ENCODE measurements around the gene FST. TPM values are rescaled to one million over a fixed set of nuclear protein-coding genes. Genes with fewer than 3 reads are reported as not detected.

Gene FST, protein sequence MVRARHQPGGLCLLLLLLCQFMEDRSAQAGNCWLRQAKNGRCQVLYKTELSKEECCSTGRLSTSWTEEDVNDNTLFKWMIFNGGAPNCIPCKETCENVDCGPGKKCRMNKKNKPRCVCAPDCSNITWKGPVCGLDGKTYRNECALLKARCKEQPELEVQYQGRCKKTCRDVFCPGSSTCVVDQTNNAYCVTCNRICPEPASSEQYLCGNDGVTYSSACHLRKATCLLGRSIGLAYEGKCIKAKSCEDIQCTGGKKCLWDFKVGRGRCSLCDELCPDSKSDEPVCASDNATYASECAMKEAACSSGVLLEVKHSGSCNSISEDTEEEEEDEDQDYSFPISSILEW
- total RNA-seq: 10 to 100 TPM; 63.5 to 91.6 TPM
- 362 TPM for polyA plus RNA-seq (2013, experiment 1 of 2)
- 386 TPM for polyA plus RNA-seq (2013, experiment 2 of 2)
- long read RNA-seq, experiment 1, transcript FST-201 (6 exons, 2,519 nt): major isoform, 13 of 33 reads
- long read RNA-seq, experiment 1, partial matches to known transcripts: 10 of 33 reads
- long read RNA-seq, experiment 1, other reads (novel, unspliced or antisense): 6 of 33 reads
- long read RNA-seq, experiment 2, transcript FST-202 (6 exons, 2,538 nt): minor isoform, 8 of 153 reads
- long read RNA-seq, experiment 2, transcript FST-201 (6 exons, 2,519 nt): major isoform, 80 of 153 reads
- long read RNA-seq, experiment 2, partial matches to known transcripts: 18 of 153 reads
- long read RNA-seq, experiment 2, other reads (novel, unspliced or antisense): 47 of 153 reads
- long read RNA-seq, experiment 3, transcript FST-202 (6 exons, 2,538 nt): minor isoform, 7 of 38 reads
- long read RNA-seq, experiment 3, transcript FST-201 (6 exons, 2,519 nt): major isoform, 13 of 38 reads
- long read RNA-seq, experiment 3, partial matches to known transcripts: 7 of 38 reads
- long read RNA-seq, experiment 3, other reads (novel, unspliced or antisense): 11 of 38 reads
- long read RNA-seq, experiment 4, partial matches to known transcripts: 11 of 15 reads
- long read RNA-seq, experiment 4, other reads (novel, unspliced or antisense): 1 of 15 reads

DNA sequence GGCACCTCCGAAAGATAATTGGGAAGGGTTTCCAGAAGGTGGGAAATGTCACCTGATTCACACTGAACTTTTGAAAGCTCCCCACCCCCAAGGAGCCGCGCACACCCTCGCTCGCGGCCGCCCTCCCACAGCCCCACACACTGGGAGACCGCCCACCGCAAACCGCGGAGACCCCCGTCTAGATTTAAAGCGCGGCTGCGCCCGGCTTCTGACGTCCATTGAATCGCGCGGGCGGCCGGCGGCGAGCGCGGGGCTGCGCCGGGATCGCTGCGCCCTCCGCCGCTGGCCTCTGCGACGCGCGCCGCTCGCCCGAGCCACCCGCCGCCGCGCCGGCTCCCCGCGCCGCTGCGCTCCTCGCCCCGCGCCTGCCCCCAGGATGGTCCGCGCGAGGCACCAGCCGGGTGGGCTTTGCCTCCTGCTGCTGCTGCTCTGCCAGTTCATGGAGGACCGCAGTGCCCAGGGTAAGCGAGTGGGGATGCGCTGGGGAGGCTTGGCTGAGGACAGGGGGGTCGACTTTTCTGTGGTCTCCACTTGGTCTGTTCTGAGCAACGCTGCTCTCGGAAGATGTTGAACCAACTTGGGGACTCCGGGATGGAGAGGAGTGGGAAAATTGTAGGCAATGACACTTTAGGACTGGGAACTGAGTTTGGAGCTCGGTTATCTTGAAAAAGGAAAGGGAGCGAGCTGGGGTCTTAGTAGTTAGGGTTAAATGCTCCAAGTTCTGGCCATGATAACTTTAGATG is at the start of gene FST:
FST (plus strand) TSS at position 214 of the 743 bp plus-strand sequence; CDS start at position 377, 163 bp downstream.
- H3K27ac ChIP-seq (ENCODE audit: low read depth, low read length): peak within 1 kb of the TSS; percentile 97
- no peaks in the 10 kb centered on the region for H3K27me3 ChIP-seq (ENCODE audit: control insufficient read depth, insufficient read depth, low read length, poor library complexity, severe bottlenecking)
- peaks cover 21% of the 10 kb centered on the region for H3K36me3 Mint-ChIP-seq (ENCODE audit: low read depth)
- H3K27me3 Mint-ChIP-seq (ENCODE audit: insufficient read depth): peaks cover 3% of the 10 kb centered on the region
- H3K27ac Mint-ChIP-seq: peak within 1 kb of the TSS; percentile 90
- peaks cover 18% of the 10 kb centered on the region for H3K4me1 ChIP-seq (ENCODE audit: control insufficient read depth, insufficient read depth, low read length)
- H3K9ac ChIP-seq (ENCODE audit: extremely low read depth, low read length, poor library complexity, severe bottlenecking): peak within 1 kb of the TSS; percentile 95
- peak within 1 kb of the TSS; percentile 96 for H3K4me3 Mint-ChIP-seq
- TF ChIP-seq, protein P1, sequence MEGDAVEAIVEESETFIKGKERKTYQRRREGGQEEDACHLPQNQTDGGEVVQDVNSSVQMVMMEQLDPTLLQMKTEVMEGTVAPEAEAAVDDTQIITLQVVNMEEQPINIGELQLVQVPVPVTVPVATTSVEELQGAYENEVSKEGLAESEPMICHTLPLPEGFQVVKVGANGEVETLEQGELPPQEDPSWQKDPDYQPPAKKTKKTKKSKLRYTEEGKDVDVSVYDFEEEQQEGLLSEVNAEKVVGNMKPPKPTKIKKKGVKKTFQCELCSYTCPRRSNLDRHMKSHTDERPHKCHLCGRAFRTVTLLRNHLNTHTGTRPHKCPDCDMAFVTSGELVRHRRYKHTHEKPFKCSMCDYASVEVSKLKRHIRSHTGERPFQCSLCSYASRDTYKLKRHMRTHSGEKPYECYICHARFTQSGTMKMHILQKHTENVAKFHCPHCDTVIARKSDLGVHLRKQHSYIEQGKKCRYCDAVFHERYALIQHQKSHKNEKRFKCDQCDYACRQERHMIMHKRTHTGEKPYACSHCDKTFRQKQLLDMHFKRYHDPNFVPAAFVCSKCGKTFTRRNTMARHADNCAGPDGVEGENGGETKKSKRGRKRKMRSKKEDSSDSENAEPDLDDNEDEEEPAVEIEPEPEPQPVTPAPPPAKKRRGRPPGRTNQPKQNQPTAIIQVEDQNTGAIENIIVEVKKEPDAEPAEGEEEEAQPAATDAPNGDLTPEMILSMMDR (conservative IDR thresholded peaks at IDR 0.05): no peak
- peaks cover 36% of the 10 kb centered on the region for H3K36me3 ChIP-seq (ENCODE audit: control insufficient read depth, insufficient read depth, low read length)
- peaks cover 29% of the 10 kb centered on the region for H3K4me1 Mint-ChIP-seq
- peak; percentile 83 for DNase-seq
- no peaks in the 10 kb centered on the region for H3K9me3 ChIP-seq (ENCODE audit: control insufficient read depth, low read length)
- no peaks in the 10 kb centered on the region for H3K9me3 Mint-ChIP-seq
- H3K4me3 ChIP-seq (ENCODE audit: low read length): peak within 1 kb of the TSS; percentile 99
- WGBS, 2 experiments (ENCODE audit: insufficient coverage in 1 of 2, insufficient read length in 1 of 2): 0 to 1% methylated on average over 14 to 64 of the region's 64 CpGs

DNA sequence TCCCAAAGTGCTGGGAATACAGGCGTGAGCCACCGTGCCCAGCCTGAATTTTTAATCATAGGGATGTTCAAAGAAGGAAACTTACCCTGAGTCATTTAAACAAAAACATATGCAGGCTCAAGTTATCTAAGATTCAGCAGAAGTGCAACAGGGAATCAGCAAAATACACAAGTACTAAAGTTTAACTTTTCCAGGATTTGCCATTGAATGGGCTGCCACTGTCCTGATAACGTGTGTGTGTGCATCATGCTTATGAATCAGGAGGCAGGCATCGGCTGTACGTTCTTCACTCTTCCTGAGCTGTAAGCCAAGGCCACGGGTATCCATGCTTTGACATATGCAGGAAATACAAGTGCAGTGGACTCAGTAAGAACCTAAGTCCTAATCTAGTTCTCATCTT is 48.8 kb upstream of the FST start:
- H3K4me1 Mint-ChIP-seq: peaks cover 56% of the 10 kb centered on the region

More for the DNA sequence above, 48.8 kb upstream of the FST start:
- Histone ChIP-seq H3K9me3 (ENCODE audit: control insufficient read depth, low read length) (no peaks in the 10 kb centered on the region), H3K4me3 (ENCODE audit: low read length) (no peak overlapping the region), H3K36me3 (ENCODE audit: control insufficient read depth, insufficient read depth, low read length) (no peaks in the 10 kb centered on the region), H3K27ac (ENCODE audit: low read depth, low read length) (no peak overlapping the region), H3K4me1 (ENCODE audit: control insufficient read depth, insufficient read depth, low read length) (peaks cover 15% of the 10 kb centered on the region), H3K27me3 (ENCODE audit: control insufficient read depth, insufficient read depth, low read length, poor library complexity, severe bottlenecking) (no peaks in the 10 kb centered on the region), H3K9ac (ENCODE audit: extremely low read depth, low read length, poor library complexity, severe bottlenecking) (no peak overlapping the region)
- TF ChIP-seq, protein P1 (conservative IDR thresholded peaks at IDR 0.05): no peak
- Mint-ChIP-seq H3K36me3 (ENCODE audit: low read depth) (no peaks in the 10 kb centered on the region), H3K4me3 (no peak overlapping the region), H3K27ac (no peak overlapping the region), H3K27me3 (ENCODE audit: insufficient read depth) (no peaks in the 10 kb centered on the region), H3K9me3 (no peaks in the 10 kb centered on the region)
- no peak for DNase-seq
- 91 to 93% methylated on average over 6 of the region's 6 CpGs for WGBS, 2 experiments (ENCODE audit: insufficient coverage in 1 of 2, insufficient read length in 1 of 2)

Measured in endodermal cell (in vitro differentiated cells).